Endothelial cell of umbilical vein (primary cell): ENCODE data around the gene SSH2. TPM values are rescaled to one million over a fixed set of nuclear protein-coding genes. Genes with fewer than 3 reads are reported as not detected.

ENCODE experiments used
- BruUV-seq: library from RNA; stranded (reverse); fragments of 400-500 nt; replicated peaks from 2 replicates; lab custom pipeline; 2021; lab: Mats Ljungman, UMichigan
- CTCF ChIA-PET: fragments of 300-600, 350-600 bp; sonication (Branson Sonifier 250); formaldehyde crosslinking; loops from one replicate; lab custom pipeline; 2021; ENCODE audit warnings: antibody characterized with exemption, inconsistent platforms; lab: Charles Lee
- POLR2A ChIA-PET: fragments of 300-600, 350-600 bp; sonication (Branson Sonifier 250); formaldehyde crosslinking; loops from one replicate; lab custom pipeline; 2021; ENCODE audit warnings: antibody characterized with exemption, inconsistent platforms; lab: Charles Lee
- DNase-seq: peaks from one replicate; pipeline ENCODE4 v3.0.0-alpha.2; 2011; ENCODE audit warnings: low read depth, low spot score
- FAIRE-seq: peaks from 2 replicates; lab custom pipeline; 2011; peaks lifted over from hg19 to GRCh38; lab: Jason Lieb, UNC
- H2AFZ ChIP-seq: 2 replicates; pipeline ENCODE4 v1.6.0; 2012; ENCODE audit warnings: low read depth, low read length, control low read depth, inconsistent platforms
- H3K27ac ChIP-seq: 2 replicates; pipeline ENCODE4 v1.5.1; 2011; ENCODE audit warnings: low read depth, mild to moderate bottlenecking, control low read depth, low read length, moderate library complexity; ENCODE audit not compliant: insufficient read depth
- H3K27me3 ChIP-seq, 2 experiments: 2 replicates each; pipeline versions ENCODE4 v1.6.0 to v1.6.1; 2011; ENCODE audit warnings: low read length in 2 of 2, mixed read lengths in 1 of 2; ENCODE audit not compliant: control insufficient read depth in 2 of 2, insufficient read depth in 2 of 2
- H3K36me3 ChIP-seq, 2 experiments: 2 replicates in 1 of 2; 3 replicates in 1 of 2; pipeline ENCODE4 v1.5.1; 2011; ENCODE audit warnings: low read length in 2 of 2, mild to moderate bottlenecking in 1 of 2, moderate library complexity in 1 of 2; ENCODE audit not compliant: control insufficient read depth in 2 of 2, insufficient read depth in 2 of 2; ENCODE audit errors: extremely low read depth in 1 of 2
- H3K4me1 ChIP-seq: 3 replicates; pipeline ENCODE4 v1.5.1; 2011; ENCODE audit warnings: mild to moderate bottlenecking, low read length; ENCODE audit not compliant: control insufficient read depth, insufficient read depth; ENCODE audit errors: extremely low read depth
- H3K4me2 ChIP-seq: 2 replicates; pipeline ENCODE4 v1.6.1; 2011; ENCODE audit warnings: low read length, control low read depth, mixed read lengths; ENCODE audit not compliant: insufficient read depth
- H3K4me3 ChIP-seq, 3 experiments: fragments of 200-600 bp in 1 of 3; sonication (generic), shearing (Covaris generic) in 1 of 3; replicated peaks in 1 of 3; 2 replicates each; pipeline ENCODE4 v1.5.1; 2011 to 2016; ENCODE audit warnings: control low read depth in 3 of 3, low read length in 3 of 3, mild to moderate bottlenecking in 2 of 3, inconsistent platforms in 1 of 3, low read depth in 1 of 3, moderate library complexity in 1 of 3; ENCODE audit not compliant: insufficient read depth in 1 of 3
- H3K79me2 ChIP-seq: 2 replicates; pipeline ENCODE4 v1.6.0; 2012; ENCODE audit warnings: low read length, inconsistent platforms; ENCODE audit not compliant: control insufficient read depth, insufficient read depth
- H3K9ac ChIP-seq: replicated peaks from 2 replicates; pipeline ENCODE3; 2011; ENCODE audit warnings: low read length, control low read depth; ENCODE audit not compliant: insufficient read depth; ENCODE audit errors: extremely low read depth
- H3K9me1 ChIP-seq: replicated peaks from 3 replicates; pipeline ENCODE4 v1.6.0; 2011; ENCODE audit warnings: mild to moderate bottlenecking, low read length; ENCODE audit not compliant: control insufficient read depth, insufficient read depth; ENCODE audit errors: extremely low read depth
- H3K9me3 ChIP-seq: replicated peaks from 2 replicates; pipeline ENCODE4 v1.5.1; 2012; ENCODE audit warnings: low read length, inconsistent platforms; ENCODE audit not compliant: control insufficient read depth, insufficient read depth
- H4K20me1 ChIP-seq: replicated peaks from 2 replicates; pipeline ENCODE3; 2011; ENCODE audit warnings: mild to moderate bottlenecking, low read length; ENCODE audit not compliant: control insufficient read depth, insufficient read depth; ENCODE audit errors: extremely low read depth
- EZH2 ChIP-seq: IDR thresholded peaks from 2 replicates; pipeline ENCODE4 v1.6.1; 2012; ENCODE audit warnings: borderline replicate concordance, low read depth, mild to moderate bottlenecking, moderate library complexity, low read length, inconsistent platforms; ENCODE audit not compliant: severe bottlenecking
- FOS ChIP-seq: IDR thresholded peaks from 2 replicates; pipeline ENCODE4 v1.6.1; 2011; ENCODE audit warnings: mild to moderate bottlenecking, low read length, moderate library complexity, borderline replicate concordance; ENCODE audit not compliant: insufficient read depth
- GATA2 ChIP-seq: IDR thresholded peaks from 2 replicates; pipeline ENCODE4 v1.7.0; 2011; ENCODE audit warnings: low read depth, mild to moderate bottlenecking, moderate library complexity, mixed read lengths, low read length; ENCODE audit not compliant: insufficient read length, insufficient read depth
- JUN ChIP-seq: IDR thresholded peaks from 2 replicates; pipeline ENCODE4 v1.6.1; 2011; ENCODE audit warnings: borderline replicate concordance, low read depth; ENCODE audit not compliant: insufficient read length, insufficient read depth
- MYC ChIP-seq: IDR thresholded peaks from one replicate; pipeline ENCODE4 v1.6.1; 2011; ENCODE audit warnings: mild to moderate bottlenecking, low read depth, low read length
- POLR2A ChIP-seq: IDR thresholded peaks from 2 replicates; pipeline ENCODE4 v1.6.1; 2012; ENCODE audit warnings: low read depth, mild to moderate bottlenecking, control low read depth, low read length
- POLR2AphosphoS5 ChIP-seq: IDR thresholded peaks from 2 replicates; pipeline ENCODE4 v1.6.1; 2012; ENCODE audit warnings: low read depth, mild to moderate bottlenecking, control low read depth, low read length, moderate library complexity; ENCODE audit not compliant: insufficient read depth
- dilution Hi-C: fragments of 300-500 bp; cut with MboI; formaldehyde crosslinking; loops from one replicate; pipeline ENCODE4 v1.15.0; 2019; ENCODE audit warnings: low sequenced_read_pairs; ENCODE audit not compliant: extremely low pct_ligation_motif_present
- intact Hi-C: fragments of 100-400 bp; cut with micrococcal nuclease; formaldehyde crosslinking; loops from one replicate; pipeline ENCODE4 v1.10.0; 2022
- polyA plus RNA-seq, 4 experiments: library from polyadenylated mRNA; depleted of rRNA in 3 of 4; stranded (reverse) in 3 of 4; unstranded in 1 of 4; fragments of >200 nt; gene quantifications; 2 replicates each; pipeline versions ENCODE4 v1.2.1 to v1.2.3, GENCODE V29; 2011 to 2012; ENCODE audit warnings: missing spikeins in 1 of 4
- total RNA-seq: library from RNA; stranded (reverse); gene quantifications from 2 replicates; pipeline ENCODE4 v1.2.3, GENCODE V29; 2021
- TF ChIP-seq, protein P1 (sequence below), 2 donors: IDR thresholded peaks; 1 replicate in 1 of 2; 2 replicates in 1 of 2; pipeline ENCODE4 v1.5.1; 2011; ENCODE audit warnings: low read length in 2 of 2, mild to moderate bottlenecking in 2 of 2, moderate library complexity in 2 of 2, control low read depth in 1 of 2, inconsistent platforms in 1 of 2, low read depth in 1 of 2; ENCODE audit not compliant: insufficient read depth in 1 of 2; ENCODE audit errors: extremely low read depth in 1 of 2
- TF ChIP-seq, protein P2 (sequence below): IDR thresholded peaks from 2 replicates; pipeline ENCODE4 v1.6.1; 2011; ENCODE audit not compliant: insufficient read depth, insufficient read length

Gene SSH2
- total and polyA plus RNA-seq, 2 donors (not counting 3 experiments of a cell fraction or from before 2014, with no cell fraction given) = 24.6 to 60.9 TPM

- Histone ChIP-seq H4K20me1 (no peaks in the 10 kb centered on the region), H3K4me2 (peak overlapping the region; percentile 63), H3K9me1 (no peaks in the 10 kb centered on the region), H3K4me3 (no peak overlapping the region), H3K9ac (peak overlapping the region; percentile 60), H3K4me1 (peaks cover 58% of the 10 kb centered on the region), H3K27ac (peak overlapping the region; percentile 79), H3K27me3 (no peaks in the 10 kb centered on the region), H3K36me3 (no peaks in the 10 kb centered on the region), H2AFZ (no peak overlapping the region), H3K9me3 (no peaks in the 10 kb centered on the region), H3K79me2 (no peaks in the 10 kb centered on the region)
- DNase-seq = peak; percentile 43
- intact Hi-C loops = no loop called here
- no peak for TF ChIP-seq FOS
- TF ChIP-seq JUN = no peak
- TF ChIP-seq, protein P1, sequence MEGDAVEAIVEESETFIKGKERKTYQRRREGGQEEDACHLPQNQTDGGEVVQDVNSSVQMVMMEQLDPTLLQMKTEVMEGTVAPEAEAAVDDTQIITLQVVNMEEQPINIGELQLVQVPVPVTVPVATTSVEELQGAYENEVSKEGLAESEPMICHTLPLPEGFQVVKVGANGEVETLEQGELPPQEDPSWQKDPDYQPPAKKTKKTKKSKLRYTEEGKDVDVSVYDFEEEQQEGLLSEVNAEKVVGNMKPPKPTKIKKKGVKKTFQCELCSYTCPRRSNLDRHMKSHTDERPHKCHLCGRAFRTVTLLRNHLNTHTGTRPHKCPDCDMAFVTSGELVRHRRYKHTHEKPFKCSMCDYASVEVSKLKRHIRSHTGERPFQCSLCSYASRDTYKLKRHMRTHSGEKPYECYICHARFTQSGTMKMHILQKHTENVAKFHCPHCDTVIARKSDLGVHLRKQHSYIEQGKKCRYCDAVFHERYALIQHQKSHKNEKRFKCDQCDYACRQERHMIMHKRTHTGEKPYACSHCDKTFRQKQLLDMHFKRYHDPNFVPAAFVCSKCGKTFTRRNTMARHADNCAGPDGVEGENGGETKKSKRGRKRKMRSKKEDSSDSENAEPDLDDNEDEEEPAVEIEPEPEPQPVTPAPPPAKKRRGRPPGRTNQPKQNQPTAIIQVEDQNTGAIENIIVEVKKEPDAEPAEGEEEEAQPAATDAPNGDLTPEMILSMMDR (IDR thresholded peaks at IDR 0.05; ENCODE audit: extremely low read depth in 1 of 2, insufficient read depth in 1 of 2, low read depth in 1 of 2, low read length in 2 of 2) = no peak
- TF ChIP-seq GATA2 = no peak
- no peak for TF ChIP-seq POLR2A
- no peak for TF ChIP-seq MYC
- TF ChIP-seq POLR2AphosphoS5 = no peak
- TF ChIP-seq EZH2 = no peak
- TF ChIP-seq, protein P2, sequence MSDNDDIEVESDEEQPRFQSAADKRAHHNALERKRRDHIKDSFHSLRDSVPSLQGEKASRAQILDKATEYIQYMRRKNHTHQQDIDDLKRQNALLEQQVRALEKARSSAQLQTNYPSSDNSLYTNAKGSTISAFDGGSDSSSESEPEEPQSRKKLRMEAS = no peak
- dilution Hi-C loops = no loop called here
- no TSS peak for BruUV-seq
- ChIA-PET CTCF (interaction anchor here (0.8 to 7.9 kb wide), 12 partner anchors 9 to 451 kb away, joined by 3 to 275 read pairs (median 8); partner anchors contain the start of gene SSH2), POLR2A (no interaction called here)
- no peak for FAIRE-seq
Observed at GRCh38 chr17:29642171-29642611, 287.8 kb downstream of the SSH2 start.
